Activated gamma-delta T cell (primary cell): Measurements from ENCODE around the gene SEMA3C.

ENCODE experiments used
- DNase-seq: peaks from one replicate; lab custom pipeline; 2025; lab: John Stamatoyannopoulos, UW

SEMA3C gene

GRCh38 chr7:80775897-80776296 is 143.0 kb downstream of the SEMA3C start:
- no peak for DNase-seq

GRCh38 chr7:80775482-80775881 is 143.4 kb downstream of the SEMA3C start:
- DNase-seq = no peak

DNA sequence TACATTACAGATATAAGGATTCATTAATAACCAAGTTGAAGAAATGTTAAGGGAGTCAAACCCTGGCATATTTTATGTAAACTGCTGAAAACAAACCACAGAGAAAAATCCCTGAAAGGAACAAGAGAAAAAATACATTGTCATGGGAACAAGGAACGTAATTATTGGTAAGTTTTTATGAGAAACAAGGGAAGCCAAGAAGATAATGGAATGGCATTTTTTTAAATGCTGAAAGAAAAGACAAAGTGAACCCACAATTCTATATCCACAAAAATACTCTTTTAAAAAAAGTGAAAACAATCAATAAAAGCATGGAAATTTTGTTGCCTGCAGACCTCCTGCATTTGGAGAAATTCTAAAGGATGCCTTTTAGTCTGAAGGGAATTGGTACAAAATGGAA is 144.0 kb downstream of the SEMA3C start:
- no peak for DNase-seq

DNA sequence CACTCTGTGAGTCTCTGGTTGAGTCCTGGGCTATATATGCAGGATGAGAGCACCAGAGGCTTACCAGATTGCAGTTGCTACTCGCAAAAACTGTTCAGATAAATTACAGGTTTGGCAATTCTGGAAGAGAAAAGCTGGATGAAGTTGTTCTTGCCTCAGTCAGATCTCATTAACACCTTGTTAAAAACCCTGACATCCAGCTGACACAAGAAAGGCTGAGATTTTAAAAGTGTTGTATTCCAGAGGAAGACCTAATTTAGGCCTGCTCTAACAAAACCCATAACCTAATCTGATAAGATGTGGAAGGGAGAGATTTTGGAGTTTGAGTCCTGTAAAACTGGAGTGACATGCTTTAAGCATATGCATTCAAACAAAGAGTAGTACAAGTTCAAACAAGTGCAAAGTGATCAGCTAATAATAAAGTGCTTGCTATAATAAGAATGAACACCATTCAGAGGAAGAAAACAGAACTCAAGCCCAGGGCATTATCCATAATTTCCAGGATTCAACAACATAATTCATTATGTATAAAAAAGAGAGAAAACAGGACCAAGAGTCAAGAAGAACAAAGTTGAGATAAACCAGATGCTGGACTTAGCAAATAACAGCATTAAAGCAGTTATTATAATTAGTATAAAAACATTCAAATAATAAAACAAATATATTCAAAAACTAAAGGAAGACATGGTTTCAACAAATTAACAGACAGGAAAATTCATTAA is 144.9 kb downstream of the SEMA3C start:
- no peak for DNase-seq

DNA sequence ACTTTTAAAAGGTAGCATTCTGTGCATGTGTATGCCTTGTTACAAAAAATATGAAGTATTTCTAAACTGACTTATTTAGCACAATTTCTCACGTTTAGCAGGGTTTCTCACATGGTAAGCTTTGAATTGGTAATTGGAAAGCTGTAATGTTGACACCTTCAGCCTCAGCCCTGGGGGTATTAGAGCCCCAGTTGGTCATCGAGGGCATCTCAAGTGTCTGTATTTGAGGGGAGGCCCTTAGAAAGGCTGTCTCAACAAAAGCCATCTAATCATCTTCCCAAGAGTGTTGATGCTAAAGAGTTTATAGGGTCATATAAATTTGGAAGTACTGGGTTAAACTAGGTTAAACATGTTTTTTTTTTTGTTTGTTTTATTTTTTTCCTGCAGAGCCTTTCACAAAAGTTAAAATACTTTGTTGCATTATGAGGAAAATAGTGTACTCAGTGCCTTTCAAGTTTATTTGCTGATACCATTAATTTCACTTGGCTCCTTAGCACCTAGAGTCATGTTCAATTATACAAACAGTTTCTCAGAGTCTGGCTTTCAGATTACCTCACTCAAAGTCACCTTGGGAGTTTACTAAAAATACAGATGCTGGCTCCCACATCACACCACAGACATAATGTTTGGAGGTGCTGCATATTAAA is 146.4 kb downstream of the SEMA3C start:
- no peak for DNase-seq

GRCh38 chr7:80771523-80771922 is 147.3 kb downstream of the SEMA3C start:
- no peak for DNase-seq

- DNase-seq = no peak
Observed at GRCh38 chr7:80770675-80771081, 148.2 kb downstream of the SEMA3C start.

- no peak for DNase-seq
Observed at GRCh38 chr7:80770061-80770460, 148.8 kb downstream of the SEMA3C start.

- no peak for DNase-seq
Observed at GRCh38 chr7:80768756-80769155, 150.1 kb downstream of the SEMA3C start.

DNA sequence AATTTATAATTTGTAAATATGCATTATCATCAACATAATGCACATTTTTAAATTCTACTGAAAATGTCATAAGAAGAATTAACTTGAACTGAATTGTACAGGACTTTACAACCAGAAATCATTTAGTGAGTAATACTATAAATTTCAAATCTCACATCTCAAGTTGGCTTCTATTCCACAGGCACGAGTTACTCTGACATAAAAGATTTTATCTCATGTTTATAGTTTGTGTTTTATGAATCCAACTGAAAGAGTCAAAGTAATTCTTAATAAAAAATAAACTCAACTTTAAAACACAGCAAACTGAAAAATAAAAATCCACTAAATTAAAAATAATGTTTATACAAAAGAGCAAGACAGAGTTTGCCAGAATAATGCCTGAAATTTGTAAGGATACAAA is 151.2 kb downstream of the SEMA3C start:
- DNase-seq = no peak

DNA sequence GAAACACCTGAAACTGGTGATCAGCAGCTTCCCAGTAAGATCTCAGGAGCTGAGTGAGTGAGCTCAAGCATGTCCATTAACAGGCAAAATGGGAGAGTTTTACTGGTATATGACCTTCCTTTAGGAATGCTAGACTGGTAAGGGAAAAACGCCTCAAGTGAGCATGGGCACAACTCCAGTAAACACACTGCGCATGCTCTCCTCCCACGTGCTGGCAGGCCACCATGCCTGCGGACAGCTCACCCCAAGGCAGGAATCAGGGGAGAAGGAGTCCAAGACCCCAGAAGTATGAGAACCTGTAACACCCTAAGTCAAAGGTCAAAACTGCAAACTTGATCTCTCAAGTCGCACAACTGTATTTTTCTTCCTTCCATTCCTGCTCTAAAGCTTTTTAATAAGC is 152.1 kb downstream of the SEMA3C start:
- DNase-seq = no peak

GRCh38 chr7:80764132-80764531 is 154.7 kb downstream of the SEMA3C start:
- no peak for DNase-seq

- no peak for DNase-seq
Observed at GRCh38 chr7:80763704-80764103, 155.1 kb downstream of the SEMA3C start.

- DNase-seq = no peak
Observed at GRCh38 chr7:80763289-80763688, 155.6 kb downstream of the SEMA3C start.

- no peak for DNase-seq
Observed at GRCh38 chr7:80760292-80760691, 158.6 kb downstream of the SEMA3C start.

GRCh38 chr7:80752954-80753690 is 165.7 kb downstream of the SEMA3C start:
- no peak for DNase-seq

DNA sequence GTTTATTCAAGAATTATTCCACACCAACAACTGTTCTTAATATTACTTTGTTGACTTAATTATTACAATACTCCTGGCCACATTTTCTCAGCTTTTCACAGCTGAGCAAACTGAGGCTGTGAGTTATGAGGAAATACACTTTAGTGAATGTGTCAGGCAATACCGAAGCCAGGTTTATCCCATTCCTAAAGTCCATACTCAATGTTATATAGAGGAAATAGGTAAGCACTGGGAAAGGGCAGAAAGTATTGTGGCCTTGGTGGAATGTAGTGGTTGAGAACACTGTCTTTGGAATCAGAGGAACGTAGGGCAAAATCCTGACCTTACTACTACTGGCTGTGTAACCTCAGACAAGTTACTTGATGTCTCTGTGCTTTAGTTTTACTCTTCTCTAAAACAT is 169.6 kb downstream of the SEMA3C start:
- no peak for DNase-seq

DNA sequence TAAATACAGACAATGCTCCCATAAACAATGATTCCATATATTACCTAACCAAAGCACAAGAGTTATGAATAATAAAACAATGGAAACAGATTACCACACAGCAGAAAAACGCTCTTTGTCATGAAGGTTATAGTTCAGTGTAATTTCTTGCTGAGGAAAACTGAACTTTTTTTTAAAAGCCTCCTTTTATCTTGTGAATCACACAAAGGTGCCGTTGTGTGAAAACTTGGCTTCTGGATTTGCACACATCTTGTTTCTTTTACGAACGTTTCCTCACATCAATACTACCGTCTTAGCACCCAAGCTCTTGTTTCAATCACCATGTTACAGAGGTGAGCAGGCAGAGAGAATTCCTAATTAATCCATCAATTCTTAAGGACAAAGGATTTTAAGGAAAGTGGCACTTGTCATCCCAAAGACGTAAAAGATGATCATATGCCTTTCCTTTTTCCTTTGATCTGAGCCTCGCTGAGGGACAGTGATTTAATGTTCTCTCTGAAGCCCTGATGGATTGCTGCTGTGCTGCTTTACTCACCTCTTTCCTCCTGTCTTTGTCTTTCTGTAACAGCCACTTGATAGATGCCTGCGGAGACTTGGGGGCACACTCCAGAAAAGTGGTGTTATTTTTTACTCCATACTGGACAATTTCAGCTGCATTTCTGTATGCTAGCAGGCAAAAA is 170.3 kb downstream of the SEMA3C start:
- DNase-seq = no peak

GRCh38 chr7:80740778-80741545 is 177.9 kb downstream of the SEMA3C start:
- DNase-seq = no peak

GRCh38 chr7:80736371-80737125 is 182.3 kb downstream of the SEMA3C start:
- no peak for DNase-seq

DNA sequence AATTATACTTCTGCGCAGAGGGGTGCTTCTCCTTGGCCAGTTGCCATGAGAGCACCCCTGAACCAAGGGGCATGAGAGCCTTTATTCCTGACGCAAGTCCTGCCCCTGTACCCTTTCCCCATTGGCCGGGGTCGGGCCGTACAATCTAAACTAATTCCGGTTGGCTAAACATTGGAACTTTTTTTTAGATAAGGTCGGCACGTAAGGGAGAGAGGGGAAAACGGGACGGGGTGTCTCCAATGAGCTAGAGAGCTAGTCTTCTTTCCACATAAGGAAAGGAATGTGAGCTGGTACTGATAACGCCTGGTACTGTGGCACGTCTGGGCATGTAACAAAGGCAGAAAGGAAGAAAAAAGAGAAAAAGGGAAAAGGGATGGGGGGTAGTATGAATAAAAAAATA is 183.5 kb downstream of the SEMA3C start:
- no peak for DNase-seq
